AG09319 (cell line): Measurements from ENCODE around the gene ITPRID2.

Experiments
- DNase-seq: peaks from one replicate; pipeline ENCODE4 v3.0.0-alpha.2; 2010; ENCODE audit warnings: low read depth; ENCODE audit errors: extremely low read depth
- CTCF ChIP-seq: IDR thresholded peaks from 2 replicates; pipeline ENCODE4 v1.5.1; 2011; ENCODE audit warnings: low read depth, mild to moderate bottlenecking, inconsistent platforms, low read length, moderate library complexity

Gene ITPRID2

GRCh38 chr2:181890271-181890670, 1.3 kb upstream of the ITPRID2 start:
- DNase-seq: no peak
- TF ChIP-seq CTCF: no peak

- DNase-seq: no peak
Measured at GRCh38 chr2:181891966-181892798, 652 bp downstream of the ITPRID2 start.

GRCh38 chr2:181892799-181893435, 1.4 kb downstream of the ITPRID2 start:
- no peak for DNase-seq
- no peak for TF ChIP-seq CTCF

More at GRCh38 chr2:181891966-181892798, 652 bp downstream of the ITPRID2 start:
- no peak; the same call in 1 of the 2 replicates for TF ChIP-seq CTCF

GRCh38 chr2:181894381-181894780, 2.9 kb downstream of the ITPRID2 start:
- no peak for DNase-seq
- no peak for TF ChIP-seq CTCF

GRCh38 chr2:181895818-181896217, 4.3 kb downstream of the ITPRID2 start:
- TF ChIP-seq CTCF: no peak
- no peak for DNase-seq

- DNase-seq: no peak
- no peak for TF ChIP-seq CTCF
Measured at GRCh38 chr2:181896286-181896685, 4.8 kb downstream of the ITPRID2 start.

- TF ChIP-seq CTCF: no peak
Measured at GRCh38 chr2:181900007-181900651, 8.6 kb downstream of the ITPRID2 start.

More at GRCh38 chr2:181900007-181900651, 8.6 kb downstream of the ITPRID2 start:
- no peak for DNase-seq
